GM18511 (cell line): ENCODE results near the gene THBS1.

Source experiments
- ATAC-seq: cut with Tn5 transposase; IDR thresholded peaks from one replicate; pipeline ENCODE4 v1.9.1; 2021; ENCODE audit warnings: mild to moderate bottlenecking, moderate library complexity; ENCODE audit not compliant: unreplicated experiment

Gene THBS1

GRCh38 chr15:39573844-39574243 lies 7.0 kb upstream of the THBS1 start:
- no peak for ATAC-seq

GRCh38 chr15:39574427-39574826 lies 6.5 kb upstream of the THBS1 start:
- ATAC-seq, result no peak

- no peak for ATAC-seq
These were observed 5.7 kb upstream of the THBS1 start for GRCh38 chr15:39575180-39575579.

GRCh38 chr15:39578851-39579486 lies 1.9 kb upstream of the THBS1 start:
- ATAC-seq, result no peak

GRCh38 chr15:39579487-39580116 lies 1.3 kb upstream of the THBS1 start:
- no peak for ATAC-seq

GRCh38 chr15:39580117-39580484 lies 778 bp upstream of the THBS1 start:
- peak; percentile 82 for ATAC-seq

GRCh38 chr15:39581242-39581792 lies 438 bp downstream of the THBS1 start:
- no peak for ATAC-seq

- no peak for ATAC-seq
These were observed 960 bp downstream of the THBS1 start for GRCh38 chr15:39581793-39582285.

- no peak for ATAC-seq
These were observed 1.6 kb downstream of the THBS1 start for GRCh38 chr15:39582286-39582976.

GRCh38 chr15:39582977-39583595 lies 2.2 kb downstream of the THBS1 start:
- ATAC-seq, result no peak

- ATAC-seq, result no peak
These were observed 2.9 kb downstream of the THBS1 start for GRCh38 chr15:39583596-39584265.

- no peak for ATAC-seq
These were observed 3.4 kb downstream of the THBS1 start for GRCh38 chr15:39584266-39584659.

- no peak for ATAC-seq
These were observed 3.9 kb downstream of the THBS1 start for GRCh38 chr15:39584662-39585388.

- ATAC-seq, result no peak
These were observed 4.5 kb downstream of the THBS1 start for GRCh38 chr15:39585389-39585841.

GRCh38 chr15:39585871-39586301 lies 5.0 kb downstream of the THBS1 start:
- no peak for ATAC-seq

GRCh38 chr15:39586387-39587095 lies 5.7 kb downstream of the THBS1 start:
- no peak for ATAC-seq

GRCh38 chr15:39587096-39587721 lies 6.3 kb downstream of the THBS1 start:
- ATAC-seq, result no peak

- no peak for ATAC-seq
These were observed 7.1 kb downstream of the THBS1 start for GRCh38 chr15:39587731-39588530.
